Epidermal melanocyte (primary cell): ENCODE data around the gene SUGP1.

ENCODE experiments used
- DNase-seq: peaks from one replicate; pipeline ENCODE4 v3.0.0; 2011; ENCODE audit warnings: low spot score; ENCODE audit not compliant: insufficient read length

Gene SUGP1

DNA sequence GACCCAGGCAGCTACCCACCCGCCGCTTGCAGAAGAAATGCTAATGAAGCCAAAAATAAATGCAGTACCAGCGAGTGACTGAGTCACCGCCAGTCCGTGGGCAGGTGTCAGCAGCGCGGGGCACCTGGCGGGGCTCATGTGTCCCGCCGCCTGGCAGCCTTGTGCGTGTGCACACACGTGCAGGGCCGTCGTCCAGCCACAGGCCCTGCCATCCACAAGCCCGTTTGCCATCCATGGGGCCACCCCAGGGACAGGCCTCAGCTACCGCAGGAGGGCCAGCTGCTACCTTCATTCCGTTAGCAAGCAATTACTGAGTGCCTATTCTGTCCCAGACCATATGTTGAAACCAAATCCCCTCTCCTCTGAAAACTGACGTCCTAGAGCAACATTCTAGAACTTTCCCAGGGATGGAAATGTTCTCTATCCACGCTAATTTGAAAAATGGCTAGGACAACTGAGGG is 88.0 kb downstream of the SUGP1 start:
- no peak for DNase-seq

DNA sequence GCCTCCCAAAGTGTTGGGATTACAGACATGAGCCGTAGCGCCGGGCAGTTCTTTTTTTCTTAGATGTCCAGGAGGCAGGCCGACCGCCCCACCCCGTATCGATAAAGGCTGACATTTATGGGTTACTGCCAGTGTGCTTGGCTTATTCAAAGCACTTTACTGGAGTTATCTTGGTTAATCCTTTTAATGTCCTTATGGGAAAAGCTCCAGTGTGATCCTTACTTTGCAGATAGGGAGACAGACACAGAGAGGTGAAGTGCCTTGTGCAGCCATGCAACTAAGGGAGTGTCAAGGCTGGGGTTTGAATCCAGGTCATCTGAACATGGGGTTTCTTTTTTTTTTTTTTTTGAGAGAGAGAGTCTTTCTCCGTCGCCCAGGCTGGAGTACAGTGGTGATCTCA is 89.3 kb downstream of the SUGP1 start:
- no peak for DNase-seq

DNA sequence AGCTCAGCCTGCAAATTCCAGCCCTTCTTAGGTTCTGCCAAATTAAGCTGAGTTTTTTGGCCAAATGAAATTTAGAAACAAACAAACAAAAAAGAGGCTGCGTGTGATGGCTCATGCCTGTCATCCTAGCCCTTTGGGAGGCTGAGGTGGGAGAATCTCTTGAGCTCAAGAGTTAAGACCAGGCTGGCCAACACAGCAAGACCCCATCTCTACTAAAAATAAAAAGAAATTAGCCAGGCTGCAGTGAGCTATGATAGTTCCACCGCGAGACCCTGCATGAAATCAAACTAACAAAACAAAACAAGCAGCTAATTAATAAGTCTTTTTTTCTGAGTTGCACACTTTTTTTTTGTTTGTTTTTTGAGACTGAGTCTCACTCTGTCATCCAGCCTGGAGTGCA is 90.6 kb downstream of the SUGP1 start:
- DNase-seq: no peak

DNA sequence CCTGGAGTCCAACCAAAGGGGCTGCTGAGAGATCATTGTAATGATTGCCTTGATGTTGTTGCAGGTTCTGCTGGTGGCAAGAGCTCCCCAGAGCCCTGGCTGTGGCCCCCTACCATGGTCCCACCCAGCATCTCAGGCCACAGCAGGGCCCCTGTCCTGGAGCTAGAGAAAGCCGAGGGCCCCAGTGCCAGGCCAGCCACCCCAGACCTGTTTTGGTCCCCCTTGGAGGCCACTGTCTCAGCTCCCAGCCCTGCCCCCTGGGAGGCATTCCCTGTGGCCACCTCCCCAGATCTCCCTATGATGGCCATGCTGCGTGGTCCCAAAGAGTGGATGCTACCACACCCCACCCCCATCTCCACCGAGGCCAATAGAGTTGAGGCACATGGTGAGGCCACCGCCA is 93.1 kb downstream of the SUGP1 start:
- no peak for DNase-seq

DNA sequence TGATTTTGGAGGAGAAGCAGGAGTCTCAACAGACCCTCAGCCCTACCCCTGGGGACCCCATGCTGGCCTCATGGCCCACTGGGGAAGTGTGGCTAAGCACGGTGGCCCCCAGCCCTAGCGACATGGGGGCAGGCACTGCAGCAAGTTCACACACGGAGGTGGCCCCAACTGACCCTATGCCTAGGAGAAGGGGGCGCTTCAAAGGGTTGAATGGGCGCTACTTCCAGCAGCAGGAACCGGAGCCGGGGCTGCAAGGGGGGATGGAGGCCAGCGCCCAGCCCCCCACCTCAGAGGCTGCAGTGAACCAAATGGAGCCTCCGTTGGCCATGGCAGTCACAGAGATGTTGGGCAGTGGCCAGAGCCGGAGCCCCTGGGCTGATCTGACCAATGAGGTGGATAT is 93.6 kb downstream of the SUGP1 start:
- DNase-seq: no peak

DNA sequence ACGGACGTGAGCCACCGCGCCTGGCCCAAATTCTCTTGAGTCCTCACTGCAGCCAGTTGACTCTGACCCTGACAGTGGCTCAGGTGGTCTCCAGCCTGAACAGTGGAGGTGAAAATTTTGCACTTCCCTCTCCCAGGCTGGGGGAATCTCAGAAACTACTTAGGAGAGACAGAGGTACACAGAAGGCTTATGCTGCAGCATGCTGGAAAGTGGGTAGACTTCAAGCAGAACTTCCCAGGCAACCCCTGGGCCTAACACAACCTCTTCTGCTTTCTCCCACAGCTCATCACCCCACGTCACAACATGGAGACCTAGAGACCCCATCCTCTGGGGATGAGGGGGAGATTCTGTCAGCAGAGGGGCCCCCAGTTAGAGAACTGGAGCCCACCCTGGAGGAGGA is 94.1 kb downstream of the SUGP1 start:
- no peak for DNase-seq
